Psoas muscle (tissue), 8 donors: ENCODE measurements around the gene MRPS35. TPM values are rescaled to one million over a fixed set of nuclear protein-coding genes. Genes with fewer than 3 reads are reported as not detected.
"Not testable (repeated sequence)": the region's sequence is repeated elsewhere in the genome, so short reads cannot be mapped to it uniquely, and the experiment has no call there.

Experiments used
- ATAC-seq, 4 donors: fragments of 200-7000 bp; cut with Tn5 transposase; one replicate each; pipeline ENCODE4 v1.9.1; 2020; ENCODE audit warnings: moderate library complexity in 3 of 4, mild to moderate bottlenecking in 2 of 4
- DNase-seq, 2 donors: peaks; one replicate each; pipeline ENCODE4 v3.0.0-alpha.2; 2020
- H3K27ac ChIP-seq: fragments of 200-600 bp; one replicate; pipeline ENCODE4 v1.8.0; 2022
- H3K27me3 ChIP-seq, 3 donors: fragments of 200-600 bp in 1 of 3; one replicate each; pipeline versions ENCODE4 v1.6.1 to v1.8.0; 2013 to 2022; ENCODE audit warnings: low read length in 2 of 3, mild to moderate bottlenecking in 2 of 3, moderate library complexity in 1 of 3; ENCODE audit not compliant: insufficient read depth in 3 of 3
- H3K36me3 ChIP-seq, 2 donors: fragments of 200-600 bp in 1 of 2; one replicate each; pipeline versions ENCODE4 v1.6.1 to v1.8.0; 2013 to 2022; ENCODE audit warnings: low read depth in 1 of 2, mild to moderate bottlenecking in 1 of 2, moderate library complexity in 1 of 2; ENCODE audit not compliant: insufficient read depth in 1 of 2
- H3K4me1 ChIP-seq: fragments of 200-600 bp; one replicate; pipeline ENCODE4 v1.8.0; 2022
- H3K4me3 ChIP-seq: fragments of 200-600 bp; one replicate; pipeline ENCODE4 v1.8.0; 2022; ENCODE audit warnings: mild to moderate bottlenecking
- H3K9me3 ChIP-seq: fragments of 200-600 bp; one replicate; pipeline ENCODE4 v1.8.0; 2022
- WGBS, 3 donors: extraction: QIAGEN DNeasy Blood & Tissue Kit; methylation state at CpG; one replicate each; pipeline versions ENCODE4 v1.1.6 to v1.1.7; 2013; 5-methylcytosine and 5-hydroxymethylcytosine counted together
- intact Hi-C, 2 donors: fragments of 100-400 bp; cut with DNase I; formaldehyde crosslinking; loops; one replicate each; pipeline versions ENCODE4 v1.11.0 to v1.14.2; 2022
- polyA plus RNA-seq, 3 donors: library from polyadenylated mRNA; stranded (reverse); fragments of 200-250 nt; gene quantifications; one replicate each; pipeline ENCODE4 v1.2.3, GENCODE V29; 2013
- total RNA-seq, 4 donors: library from RNA; stranded (reverse); fragmentation: NEBNext Ultra II Directional in 2 of 4; extraction: Animal tissue kit (Norgen Biotek cat#: 25700) in 2 of 4; gene quantifications; one replicate each; pipeline versions ENCODE4 v1.2.1 to v1.2.4, GENCODE V29; 2021 to 2023
- TF ChIP-seq, protein P1 (sequence below): fragments of 200-600 bp; IDR thresholded peaks from one replicate; pipeline ENCODE4 v1.8.0; 2022; ENCODE audit warnings: antibody characterized with exemption
- donor health status: healthy with polysubstance abuse.
- donor health status: DM: no; HTN: no; CAD: no; lungs with moderate emphysema.
- donor health status: Bipolar disorder and iron deficiency.
- donor health status: healthy.
- donor health status: DM: yes; HTN: yes; CAD: no.
- donor health status: DM: no; HTN: no; CAD: no.
- donor health status: DM: no; HTN: no; CAD: no.
- donor health status: DM: yes; HTN: yes; CAD: no.

Gene MRPS35
- total and polyA plus RNA-seq, 7 donors = 48.8 to 129 (median 64.8) TPM

DNA sequence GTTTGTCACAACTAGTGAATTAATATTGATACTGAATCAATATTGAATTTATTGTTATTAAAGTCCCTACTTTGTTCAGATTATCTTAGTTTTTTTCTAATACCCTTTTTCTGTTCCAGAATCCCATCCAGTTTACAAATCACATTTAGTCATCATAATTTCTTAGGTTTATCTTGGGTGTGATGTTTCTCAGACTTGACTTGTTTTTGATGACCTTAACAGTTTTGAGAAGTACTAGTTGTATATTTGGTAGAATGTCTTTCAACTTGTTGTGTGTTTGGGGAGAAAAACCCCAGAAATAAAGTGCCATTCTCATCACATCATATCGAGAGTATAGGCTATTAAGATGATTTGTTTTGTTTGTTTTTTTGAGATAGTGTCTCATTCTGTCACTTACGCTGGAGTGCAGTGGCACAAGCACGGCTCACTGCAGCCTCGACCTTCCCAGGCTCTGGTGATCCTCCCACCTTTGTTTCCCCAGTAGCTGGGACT, 19.5 kb downstream of the MRPS35 start:
- H3K27me3 ChIP-seq = no peaks in the 10 kb centered on the region
- intact Hi-C loops = no loop called here
- ATAC-seq (no peak), DNase-seq (no peak)
- H3K4me3 ChIP-seq = no peak overlapping the region
- H3K36me3 ChIP-seq = peaks cover 2 to 63% of the 10 kb centered on the region in 2 donors
- whole genome bisulfite sequencing, 3 donors = 95 to 97% (median 96%) methylated on average over 4 of the region's 4 CpGs
- no peak overlapping the region for H3K27ac ChIP-seq
- H3K9me3 ChIP-seq = no peaks in the 10 kb centered on the region
- TF ChIP-seq, protein P1, sequence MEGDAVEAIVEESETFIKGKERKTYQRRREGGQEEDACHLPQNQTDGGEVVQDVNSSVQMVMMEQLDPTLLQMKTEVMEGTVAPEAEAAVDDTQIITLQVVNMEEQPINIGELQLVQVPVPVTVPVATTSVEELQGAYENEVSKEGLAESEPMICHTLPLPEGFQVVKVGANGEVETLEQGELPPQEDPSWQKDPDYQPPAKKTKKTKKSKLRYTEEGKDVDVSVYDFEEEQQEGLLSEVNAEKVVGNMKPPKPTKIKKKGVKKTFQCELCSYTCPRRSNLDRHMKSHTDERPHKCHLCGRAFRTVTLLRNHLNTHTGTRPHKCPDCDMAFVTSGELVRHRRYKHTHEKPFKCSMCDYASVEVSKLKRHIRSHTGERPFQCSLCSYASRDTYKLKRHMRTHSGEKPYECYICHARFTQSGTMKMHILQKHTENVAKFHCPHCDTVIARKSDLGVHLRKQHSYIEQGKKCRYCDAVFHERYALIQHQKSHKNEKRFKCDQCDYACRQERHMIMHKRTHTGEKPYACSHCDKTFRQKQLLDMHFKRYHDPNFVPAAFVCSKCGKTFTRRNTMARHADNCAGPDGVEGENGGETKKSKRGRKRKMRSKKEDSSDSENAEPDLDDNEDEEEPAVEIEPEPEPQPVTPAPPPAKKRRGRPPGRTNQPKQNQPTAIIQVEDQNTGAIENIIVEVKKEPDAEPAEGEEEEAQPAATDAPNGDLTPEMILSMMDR = no peak
- no peaks in the 10 kb centered on the region for H3K4me1 ChIP-seq

DNA sequence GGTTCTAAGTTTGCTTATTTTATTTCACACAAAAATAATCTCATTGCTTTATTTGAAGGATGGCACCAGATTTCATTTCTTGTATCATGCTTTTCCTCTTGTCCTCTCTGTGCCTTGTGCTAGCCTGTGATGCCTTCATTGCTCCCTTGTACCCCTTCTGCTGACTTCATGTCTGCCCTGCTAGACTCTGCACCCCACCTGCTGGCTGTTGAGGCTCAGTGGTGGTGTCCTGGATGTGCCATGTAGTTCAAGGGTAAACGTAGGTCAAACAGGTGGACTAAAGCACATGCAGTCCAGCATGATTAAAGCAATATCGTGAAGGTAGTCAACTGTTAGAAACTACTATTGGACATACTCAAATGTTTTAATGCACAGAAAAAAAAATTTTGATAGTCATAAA, 21.6 kb downstream of the MRPS35 start:
- intact Hi-C loops = loop anchor here in 1 of 2 donors (2.0 kb wide), 1 partner anchor 209 kb away; no protein-coding TSS in a partner anchor
- Histone ChIP-seq H3K27ac (no peak overlapping the region), H3K36me3 (peaks cover 2 to 60% of the 10 kb centered on the region in 2 donors), H3K4me1 (no peaks in the 10 kb centered on the region), H3K27me3 (no peaks in the 10 kb centered on the region), H3K4me3 (no peak overlapping the region), H3K9me3 (no peaks in the 10 kb centered on the region)
- peak in 1 of 4 donors; percentile 46 for ATAC-seq
- DNase-seq = no peak
- TF ChIP-seq, protein P1 = no peak
- WGBS, 3 donors = 52 to 59% (median 58%) methylated on average over 2 of the region's 2 CpGs

DNA sequence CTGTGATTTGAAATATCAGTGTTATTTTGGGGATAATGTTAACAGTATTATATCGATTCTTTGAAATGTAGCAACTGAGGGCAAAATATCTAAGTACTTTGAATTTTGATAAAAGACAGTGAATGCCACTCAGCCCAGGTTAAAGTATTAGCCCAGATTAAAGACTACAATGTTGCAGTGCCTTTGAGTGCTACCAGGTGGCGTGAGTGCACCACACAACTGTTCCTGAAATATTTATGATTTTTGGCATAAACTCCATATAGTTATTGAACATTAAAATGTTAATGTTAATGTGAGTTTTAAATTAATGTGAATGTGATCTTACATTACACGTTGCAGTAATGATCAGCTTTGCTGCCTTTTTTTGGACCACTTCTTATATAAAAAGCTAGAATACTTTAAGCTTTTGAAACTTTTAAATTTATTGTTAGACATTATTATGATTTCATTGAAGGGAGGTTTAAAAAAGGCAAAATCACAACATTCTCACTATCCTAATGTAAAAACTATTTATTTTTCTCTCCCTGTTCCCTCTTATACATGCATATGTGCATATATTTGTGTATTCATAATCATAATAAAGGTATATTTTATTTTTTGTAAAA, 22.5 kb downstream of the MRPS35 start:
- Histone ChIP-seq H3K36me3 (peaks cover 2 to 62% of the 10 kb centered on the region in 2 donors), H3K27me3 (no peaks in the 10 kb centered on the region), H3K27ac (no peak overlapping the region), H3K9me3 (no peaks in the 10 kb centered on the region), H3K4me3 (no peak overlapping the region), H3K4me1 (no peaks in the 10 kb centered on the region)
- intact Hi-C loops = loop anchor here in 1 of 2 donors (2.0 kb wide), 1 partner anchor 208 kb away; no protein-coding TSS in a partner anchor
- 63 to 64% (median 63%) methylated on average over 3 of the region's 3 CpGs for WGBS, 3 donors
- TF ChIP-seq, protein P1 = peak; percentile 60
- no peak for DNase-seq
- ATAC-seq = peak in 3 of 4 donors; percentile 61 to 67 (median 65)

DNA sequence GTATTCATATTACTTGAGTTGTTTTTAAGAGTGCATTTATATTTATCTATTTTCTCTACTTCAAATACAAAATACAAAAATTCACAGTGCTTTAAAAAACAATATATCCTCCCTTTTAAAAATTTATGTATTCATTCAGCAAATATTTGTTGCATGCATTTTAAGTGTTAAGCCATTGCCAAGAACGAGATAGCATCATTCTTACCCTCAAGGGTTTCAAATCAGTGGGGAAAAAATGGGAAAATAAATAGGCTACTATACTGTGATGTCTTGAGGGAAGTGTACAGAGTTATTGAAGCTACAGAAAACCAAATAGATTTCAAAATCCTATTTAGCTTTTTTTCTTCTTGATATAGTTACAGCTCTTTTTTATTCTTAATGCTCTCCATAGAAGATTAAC, 23.2 kb downstream of the MRPS35 start:
- Histone ChIP-seq H3K36me3 (peaks cover 2 to 62% of the 10 kb centered on the region in 2 donors), H3K27ac (no peak overlapping the region), H3K4me1 (no peaks in the 10 kb centered on the region), H3K9me3 (no peaks in the 10 kb centered on the region), H3K4me3 (no peak overlapping the region), H3K27me3 (no peaks in the 10 kb centered on the region)
- intact Hi-C loops = loop anchor here in 1 of 2 donors (2.0 kb wide), 1 partner anchor 207 kb away; no protein-coding TSS in a partner anchor
- ATAC-seq (no peak), DNase-seq (no peak)
- TF ChIP-seq, protein P1 = no peak
- WGBS, 3 donors = 90 to 95% (median 91%) methylated on average over 1 of the region's 1 CpG

DNA sequence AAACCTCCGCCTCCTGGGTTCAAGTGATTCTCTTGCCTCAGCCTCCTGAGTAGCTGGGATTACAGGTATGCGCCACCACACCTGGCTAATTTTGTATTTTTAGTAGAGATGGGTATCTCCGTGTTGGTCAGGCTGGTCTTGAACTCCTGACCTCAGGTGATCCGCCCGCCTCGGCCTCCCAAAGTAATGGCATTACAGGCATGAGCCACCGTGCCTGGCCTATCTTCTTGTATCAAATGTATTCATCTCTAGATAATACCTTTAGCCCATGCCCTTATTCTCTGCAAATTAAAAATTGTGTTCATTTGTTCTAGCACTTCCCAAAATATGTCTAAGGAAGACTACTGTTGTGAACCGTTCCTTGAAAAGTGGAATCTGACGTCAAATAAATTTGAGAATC, 23.7 kb downstream of the MRPS35 start:
- intact Hi-C loops, H3K4me1 ChIP-seq, ATAC-seq, H3K4me3 ChIP-seq, DNase-seq, H3K27ac ChIP-seq, H3K9me3 ChIP-seq, H3K27me3 ChIP-seq: not testable (repeated sequence)
- peaks cover 2 to 65% of the 10 kb centered on the region in 2 donors for H3K36me3 ChIP-seq
- 91 to 96% (median 94%) methylated on average over 9 of the region's 9 CpGs for whole genome bisulfite sequencing, 3 donors
